HepG2 (cell line): Measurements from ENCODE around the gene AKAP1. TPM values are rescaled to one million over a fixed set of nuclear protein-coding genes. Genes with fewer than 3 reads are reported as not detected.

Source experiments
- ARNTL ChIP-seq: sonication (generic); formaldehyde crosslinking; IDR thresholded peaks from 2 replicates; pipeline ENCODE4 v1.4.0; 2020; ENCODE audit warnings: mild to moderate bottlenecking, missing genetic modification reagents
- CAMTA2 ChIP-seq: sonication (generic); formaldehyde crosslinking; IDR thresholded peaks from 2 replicates; pipeline ENCODE4 v1.4.0; 2020; ENCODE audit warnings: mild to moderate bottlenecking, missing genetic modification reagents, borderline replicate concordance
- FOSL2 ChIP-seq: sonication (generic); formaldehyde crosslinking; IDR thresholded peaks from 2 replicates; pipeline ENCODE4 v1.4.0; 2020; ENCODE audit warnings: missing genetic modification reagents
- KLF16 ChIP-seq, 2 experiments: sonication (generic) in 1 of 2; formaldehyde crosslinking in 1 of 2; IDR thresholded peaks; 2 replicates each; pipeline versions ENCODE4 v1.6.1 to v1.8.0; 2016 to 2023; ENCODE audit warnings: missing genetic modification reagents in 2 of 2, missing compliant biosample characterization in 1 of 2
- NONO ChIP-seq, 2 experiments: fragments of 450-650 bp in 1 of 2; sonication (generic) in 1 of 2; formaldehyde crosslinking in 1 of 2; IDR thresholded peaks in 1 of 2; conservative IDR thresholded peaks in 1 of 2; 2 replicates each; pipeline versions ENCODE4 v1.6.1 to v1.8.0; 2017 to 2022; ENCODE audit warnings: mild to moderate bottlenecking in 1 of 2, missing genetic modification reagents in 1 of 2, moderate library complexity in 1 of 2
- NR1H2 ChIP-seq: sonication (generic); formaldehyde crosslinking; IDR thresholded peaks from 2 replicates; pipeline ENCODE4 v1.8.1; 2022; ENCODE audit warnings: low read depth, missing genetic modification reagents, borderline replicate concordance
- NRL ChIP-seq: sonication (generic); formaldehyde crosslinking; IDR thresholded peaks from 2 replicates; pipeline ENCODE4 v1.5.0; 2020; ENCODE audit warnings: missing genetic modification reagents, mild to moderate bottlenecking, moderate library complexity, borderline replicate concordance
- PHF5A ChIP-seq: IDR thresholded peaks from one replicate; pipeline ENCODE4 v1.6.1; 2018; ENCODE audit warnings: low read depth, missing genetic modification reagents; ENCODE audit not compliant: unreplicated experiment
- XBP1 ChIP-seq: sonication (generic); formaldehyde crosslinking; IDR thresholded peaks from 2 replicates; pipeline ENCODE4 v1.5.0; 2020; ENCODE audit warnings: missing genetic modification reagents
- ZMYM4 ChIP-seq: sonication (generic); formaldehyde crosslinking; IDR thresholded peaks from 2 replicates; pipeline ENCODE4 v1.8.1; 2023; ENCODE audit warnings: mild to moderate bottlenecking, missing genetic modification reagents
- ZNF251 ChIP-seq: sonication (generic); formaldehyde crosslinking; IDR thresholded peaks from 2 replicates; pipeline ENCODE4 v1.9.0; 2021; ENCODE audit warnings: mild to moderate bottlenecking, missing genetic modification reagents
- ZNF260 ChIP-seq: sonication (generic); formaldehyde crosslinking; IDR thresholded peaks from 2 replicates; pipeline ENCODE4 v1.4.0; 2020; ENCODE audit warnings: missing genetic modification reagents, low read depth, mild to moderate bottlenecking, borderline replicate concordance
- ZNF547 ChIP-seq: sonication (generic); formaldehyde crosslinking; IDR thresholded peaks from 2 replicates; pipeline ENCODE4 v1.5.1; 2020; ENCODE audit warnings: mild to moderate bottlenecking, missing genetic modification reagents
- ZNF572 ChIP-seq: sonication (generic); formaldehyde crosslinking; IDR thresholded peaks from 2 replicates; pipeline ENCODE4 v1.5.1; 2020; ENCODE audit warnings: mild to moderate bottlenecking, missing genetic modification reagents
- ZNF674 ChIP-seq: sonication (generic); formaldehyde crosslinking; IDR thresholded peaks from 2 replicates; pipeline ENCODE4 v1.5.0; 2020; ENCODE audit warnings: low read depth, mild to moderate bottlenecking, missing genetic modification reagents
- ZNF777 ChIP-seq: sonication (generic); formaldehyde crosslinking; IDR thresholded peaks from 2 replicates; pipeline ENCODE4 v1.4.0; 2020; ENCODE audit warnings: missing genetic modification reagents
- ZNF782 ChIP-seq: sonication (generic); formaldehyde crosslinking; IDR thresholded peaks from 2 replicates; pipeline ENCODE4 v1.4.0; 2020; ENCODE audit warnings: missing genetic modification reagents, mild to moderate bottlenecking, borderline replicate concordance
- polyA plus RNA-seq, 8 experiments: library from polyadenylated mRNA; depleted of rRNA in 3 of 8; stranded (reverse) in 7 of 8; unstranded in 1 of 8; fragments of >200 nt; fragmentation: Illumina TruSeq in 4 of 8; extraction: Trizol in 4 of 8; gene quantifications; 2 replicates each; pipeline versions ENCODE4 v1.2.1 to v1.2.3, GENCODE V29; 2011 to 2016; ENCODE audit warnings: low read depth in 4 of 8, missing spikeins in 1 of 8, mixed read lengths in 1 of 8; ENCODE audit not compliant: insufficient read depth in 1 of 8
- total RNA-seq, 5 experiments: library from RNA; depleted of rRNA; stranded (reverse); fragments of >200 nt; fragmentation: Illumina TruSeq; extraction: Trizol; gene quantifications; 2 replicates each; pipeline ENCODE4 v1.2.3, GENCODE V29; 2016; ENCODE audit warnings: low read depth in 1 of 5
- TF ChIP-seq, protein P1 (sequence below): sonication (generic); formaldehyde crosslinking; IDR thresholded peaks from 2 replicates; pipeline ENCODE4 v1.5.0; 2020; ENCODE audit warnings: mild to moderate bottlenecking, missing genetic modification reagents
- TF ChIP-seq, protein P2 (sequence below): sonication (generic); formaldehyde crosslinking; IDR thresholded peaks from 2 replicates; pipeline ENCODE4 v1.8.0; 2022; ENCODE audit warnings: missing genetic modification reagents, mild to moderate bottlenecking, inconsistent platforms, borderline replicate concordance
- TF ChIP-seq, protein P3 (sequence below): sonication (generic); formaldehyde crosslinking; IDR thresholded peaks from 2 replicates; pipeline ENCODE4 v1.5.0; 2020; ENCODE audit warnings: mild to moderate bottlenecking, low read depth, missing genetic modification reagents, borderline replicate concordance
- TF ChIP-seq, protein P4 (sequence below): conservative IDR thresholded peaks from 2 replicates; pipeline ENCODE4 v1.6.1; 2018; ENCODE audit warnings: missing genetic modification reagents
- TF ChIP-seq, protein P5 (sequence below): sonication (generic); formaldehyde crosslinking; IDR thresholded peaks from 2 replicates; pipeline ENCODE4 v1.8.0; 2022; ENCODE audit warnings: missing genetic modification reagents, mild to moderate bottlenecking, borderline replicate concordance

AKAP1 gene
- total and polyA plus RNA-seq, 2 of the 13 experiments (the other 11 are each of a cell fraction or from before 2014, with no cell fraction given), result 101 to 131 TPM

DNA sequence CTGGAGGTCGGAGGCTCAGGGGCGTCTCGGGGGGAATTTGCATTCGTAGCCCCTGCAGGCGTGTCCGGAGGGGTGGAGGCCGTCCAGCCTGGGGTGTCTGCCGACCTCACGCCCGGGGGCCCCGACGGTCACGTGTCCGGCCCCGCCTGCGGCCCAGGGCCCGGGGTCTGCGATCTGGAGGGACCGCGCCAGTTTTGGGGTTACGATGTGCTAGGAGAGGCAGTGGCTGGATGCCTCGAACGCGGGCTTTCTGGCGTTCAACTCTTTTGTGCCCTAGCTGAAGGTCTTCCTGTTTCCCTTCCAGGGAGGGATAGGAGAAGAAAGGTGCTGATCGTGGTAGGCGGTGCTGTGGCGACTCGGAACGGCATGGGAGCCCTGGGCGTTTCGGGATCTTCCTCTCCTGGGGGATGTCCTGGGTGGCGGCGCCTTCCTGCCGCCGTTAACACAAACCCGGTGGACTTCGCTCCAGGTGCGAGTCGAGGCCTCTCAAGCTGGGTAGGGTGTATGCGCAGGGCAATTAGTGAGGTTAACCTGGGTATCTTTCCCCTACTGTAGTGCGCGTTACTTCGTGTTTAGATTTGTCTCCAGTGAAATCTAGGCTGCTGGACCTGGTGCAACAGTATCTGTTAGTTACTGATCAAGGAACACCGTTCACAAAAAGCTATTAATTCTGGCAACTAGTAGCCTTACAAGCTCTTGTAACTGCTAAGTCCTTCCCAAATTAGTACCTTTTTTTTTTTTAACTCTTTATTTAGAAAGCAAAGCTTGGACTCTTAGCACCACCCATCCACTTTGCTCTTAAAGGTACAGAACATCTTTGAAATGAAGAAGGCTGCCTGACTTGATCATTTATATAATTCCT, 1.3 kb downstream of the AKAP1 start (continued):
- TF ChIP-seq, protein P1, sequence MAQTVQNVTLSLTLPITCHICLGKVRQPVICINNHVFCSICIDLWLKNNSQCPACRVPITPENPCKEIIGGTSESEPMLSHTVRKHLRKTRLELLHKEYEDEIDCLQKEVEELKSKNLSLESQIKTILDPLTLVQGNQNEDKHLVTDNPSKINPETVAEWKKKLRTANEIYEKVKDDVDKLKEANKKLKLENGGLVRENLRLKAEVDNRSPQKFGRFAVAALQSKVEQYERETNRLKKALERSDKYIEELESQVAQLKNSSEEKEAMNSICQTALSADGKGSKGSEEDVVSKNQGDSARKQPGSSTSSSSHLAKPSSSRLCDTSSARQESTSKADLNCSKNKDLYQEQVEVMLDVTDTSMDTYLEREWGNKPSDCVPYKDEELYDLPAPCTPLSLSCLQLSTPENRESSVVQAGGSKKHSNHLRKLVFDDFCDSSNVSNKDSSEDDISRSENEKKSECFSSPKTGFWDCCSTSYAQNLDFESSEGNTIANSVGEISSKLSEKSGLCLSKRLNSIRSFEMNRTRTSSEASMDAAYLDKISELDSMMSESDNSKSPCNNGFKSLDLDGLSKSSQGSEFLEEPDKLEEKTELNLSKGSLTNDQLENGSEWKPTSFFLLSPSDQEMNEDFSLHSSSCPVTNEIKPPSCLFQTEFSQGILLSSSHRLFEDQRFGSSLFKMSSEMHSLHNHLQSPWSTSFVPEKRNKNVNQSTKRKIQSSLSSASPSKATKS (CRISPR knock-in tag), result 0 out of 2 replicates have a peak, but pooled peaks have one; percentile 21
- TF ChIP-seq ARNTL (peak; percentile 71; the same call in 1 of the 2 replicates), NRL (peak; percentile 37; the same call in 1 of the 2 replicates), FOSL2 (0 out of 2 replicates have a peak, but pooled peaks have one; percentile 13), ZNF674 (CRISPR knock-in tag) (no peak; the same call in 1 of the 2 replicates), CAMTA2 (CRISPR knock-in tag) (peak; percentile 35; the same call in 1 of the 2 replicates), ZMYM4 (peak; percentile 84), PHF5A (no peak), ZNF782 (CRISPR knock-in tag) (no peak), KLF16 (CRISPR knock-in tag; IDR thresholded peaks at IDR 0.05) (no peak; a peak in 2 of 4 replicates), ZNF260 (no peak), ZNF547 (peak; percentile 84), NONO (IDR thresholded peaks at IDR 0.05) (no peak), NONO (CRISPR knock-in tag; conservative IDR thresholded peaks at IDR 0.05) (0 out of 2 replicates have a peak, but pooled peaks have one; percentile 68), ZNF572 (CRISPR knock-in tag) (no peak), NR1H2 (CRISPR knock-in tag) (no peak), ZNF251 (CRISPR knock-in tag) (no peak), ZNF777 (CRISPR knock-in tag) (peak; percentile 81), XBP1 (CRISPR knock-in tag) (no peak)
- TF ChIP-seq, protein P2, sequence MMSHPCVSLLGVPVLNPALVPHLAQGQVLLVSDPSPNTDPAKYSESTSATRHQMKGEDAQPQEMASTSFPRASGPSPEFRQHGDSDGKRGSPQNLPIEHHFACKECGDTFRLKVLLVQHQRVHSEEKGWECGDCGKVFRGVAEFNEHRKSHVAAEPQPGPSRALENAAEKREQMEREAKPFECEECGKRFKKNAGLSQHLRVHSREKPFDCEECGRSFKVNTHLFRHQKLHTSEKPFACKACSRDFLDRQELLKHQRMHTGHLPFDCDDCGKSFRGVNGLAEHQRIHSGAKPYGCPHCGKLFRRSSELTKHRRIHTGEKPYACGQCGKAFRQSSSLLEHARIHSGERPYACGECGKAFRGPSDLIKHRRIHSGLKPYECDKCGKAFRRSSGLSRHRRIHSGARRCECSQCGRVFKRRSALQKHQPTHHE, result peak; percentile 33
- TF ChIP-seq, protein P3, sequence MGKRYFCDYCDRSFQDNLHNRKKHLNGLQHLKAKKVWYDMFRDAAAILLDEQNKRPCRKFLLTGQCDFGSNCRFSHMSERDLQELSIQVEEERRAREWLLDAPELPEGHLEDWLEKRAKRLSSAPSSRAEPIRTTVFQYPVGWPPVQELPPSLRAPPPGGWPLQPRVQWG (CRISPR knock-in tag), result 0 out of 2 replicates have a peak, but pooled peaks have one; percentile 50
- TF ChIP-seq, protein P4, sequence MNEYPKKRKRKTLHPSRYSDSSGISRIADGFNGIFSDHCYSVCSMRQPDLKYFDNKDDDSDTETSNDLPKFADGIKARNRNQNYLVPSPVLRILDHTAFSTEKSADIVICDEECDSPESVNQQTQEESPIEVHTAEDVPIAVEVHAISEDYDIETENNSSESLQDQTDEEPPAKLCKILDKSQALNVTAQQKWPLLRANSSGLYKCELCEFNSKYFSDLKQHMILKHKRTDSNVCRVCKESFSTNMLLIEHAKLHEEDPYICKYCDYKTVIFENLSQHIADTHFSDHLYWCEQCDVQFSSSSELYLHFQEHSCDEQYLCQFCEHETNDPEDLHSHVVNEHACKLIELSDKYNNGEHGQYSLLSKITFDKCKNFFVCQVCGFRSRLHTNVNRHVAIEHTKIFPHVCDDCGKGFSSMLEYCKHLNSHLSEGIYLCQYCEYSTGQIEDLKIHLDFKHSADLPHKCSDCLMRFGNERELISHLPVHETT, result no peak; the same call in 1 of the 2 replicates
- TF ChIP-seq, protein P5, sequence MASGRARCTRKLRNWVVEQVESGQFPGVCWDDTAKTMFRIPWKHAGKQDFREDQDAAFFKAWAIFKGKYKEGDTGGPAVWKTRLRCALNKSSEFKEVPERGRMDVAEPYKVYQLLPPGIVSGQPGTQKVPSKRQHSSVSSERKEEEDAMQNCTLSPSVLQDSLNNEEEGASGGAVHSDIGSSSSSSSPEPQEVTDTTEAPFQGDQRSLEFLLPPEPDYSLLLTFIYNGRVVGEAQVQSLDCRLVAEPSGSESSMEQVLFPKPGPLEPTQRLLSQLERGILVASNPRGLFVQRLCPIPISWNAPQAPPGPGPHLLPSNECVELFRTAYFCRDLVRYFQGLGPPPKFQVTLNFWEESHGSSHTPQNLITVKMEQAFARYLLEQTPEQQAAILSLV, result 0 out of 2 replicates have a peak, but pooled peaks have one; percentile 65
